Middle frontal gyrus (tissue), 1 donor: ENCODE results near the gene CCDC184.

Experiments used
- DNase-seq: peaks from one replicate; pipeline ENCODE4 v3.0.0-alpha.2; 2015; ENCODE audit warnings: low spot score; ENCODE audit errors: extremely low spot score

Gene CCDC184

DNA sequence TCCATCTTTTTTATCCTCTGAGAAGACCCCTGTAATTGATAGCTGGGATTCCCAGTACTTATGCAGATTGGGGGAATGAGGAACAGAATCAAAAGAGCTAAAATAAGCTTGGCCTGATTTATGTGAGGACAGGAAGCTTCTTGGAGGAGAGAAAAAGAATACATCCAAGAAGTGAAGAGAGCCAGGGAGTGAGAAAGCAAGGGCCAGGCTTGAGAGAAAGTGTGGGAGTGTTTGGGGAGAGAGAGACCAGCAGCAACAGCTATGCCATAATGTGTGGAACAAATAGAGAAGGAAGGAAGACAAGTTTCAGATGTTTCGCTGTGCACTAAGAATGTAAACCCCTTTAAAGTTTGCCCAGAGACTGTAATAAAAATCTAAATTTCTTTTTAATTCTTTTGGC is 4.0 kb upstream of the CCDC184 start:
- no peak for DNase-seq

DNA sequence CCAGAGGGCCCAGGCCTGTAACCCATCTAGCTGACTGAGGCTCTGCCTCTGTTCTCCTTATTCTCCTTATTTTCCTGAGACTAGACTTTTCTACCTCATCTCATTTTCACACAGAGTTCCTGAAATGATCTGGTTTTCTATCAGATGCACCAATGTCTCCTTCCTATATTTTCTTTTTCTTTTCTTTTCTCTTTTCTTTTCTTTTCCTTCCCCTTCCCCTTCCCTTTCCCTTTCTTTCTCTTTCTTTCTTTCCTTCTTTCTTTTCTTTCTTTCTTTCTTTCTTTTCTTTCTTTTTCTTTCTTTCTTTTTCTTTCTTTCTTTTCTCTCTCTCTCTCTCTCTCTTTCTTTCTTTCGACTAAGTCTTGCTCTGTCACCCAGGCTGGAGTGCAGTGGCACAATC is 3.0 kb upstream of the CCDC184 start:
- no peak for DNase-seq

GRCh38 chr12:48180857-48181495 is 2.5 kb upstream of the CCDC184 start:
- DNase-seq: no peak

DNA sequence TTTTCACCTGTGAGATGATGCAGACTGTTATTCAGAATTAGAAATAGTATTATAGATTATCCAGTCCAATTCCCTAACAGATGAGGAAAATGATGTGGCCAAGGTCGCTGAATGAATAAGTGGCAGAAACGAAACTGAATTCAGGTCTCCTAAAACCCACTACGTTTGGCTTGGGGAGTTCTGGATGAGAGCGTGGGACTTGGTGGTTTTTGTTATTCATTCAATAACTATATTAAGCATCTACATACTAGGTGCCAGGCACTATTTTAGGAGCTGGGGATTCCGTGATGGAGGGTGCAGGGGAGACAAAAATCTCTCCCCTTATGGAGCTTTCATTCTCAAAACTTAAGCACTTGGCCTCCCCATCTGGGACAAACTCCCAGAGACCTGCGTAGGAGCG is 813 bp upstream of the CCDC184 start:
- DNase-seq: no peak

DNA sequence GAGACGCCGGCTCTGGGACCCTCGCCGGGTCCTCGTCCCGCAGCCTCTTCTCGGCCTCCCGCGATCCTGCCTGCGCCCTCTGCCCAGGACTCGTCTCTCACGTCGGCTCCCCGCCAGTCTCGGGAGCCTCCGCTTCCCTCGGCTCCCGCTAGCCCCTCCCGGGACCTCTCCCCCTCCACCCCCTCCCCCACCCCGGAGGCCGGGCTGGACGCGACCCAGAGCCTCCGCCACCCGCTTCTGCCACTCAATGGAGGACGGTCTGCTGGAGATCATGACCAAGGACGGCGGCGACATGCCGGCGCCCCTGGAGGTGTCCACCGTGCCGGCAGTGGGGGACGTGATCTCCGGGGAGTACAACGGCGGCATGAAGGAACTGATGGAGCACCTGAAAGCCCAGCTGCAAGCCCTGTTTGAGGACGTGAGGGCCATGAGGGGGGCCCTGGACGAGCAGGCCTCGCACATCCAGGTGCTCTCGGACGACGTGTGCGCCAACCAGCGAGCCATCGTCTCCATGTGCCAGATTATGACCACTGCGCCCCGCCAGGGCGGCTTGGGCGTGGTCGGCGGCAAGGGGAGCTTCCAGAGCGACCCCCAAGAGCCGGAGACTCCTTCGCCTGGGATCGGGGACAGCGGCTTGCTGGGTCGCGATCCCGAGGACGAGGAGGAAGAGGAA is 568 bp downstream of the CCDC184 start:
- DNase-seq: no peak

DNA sequence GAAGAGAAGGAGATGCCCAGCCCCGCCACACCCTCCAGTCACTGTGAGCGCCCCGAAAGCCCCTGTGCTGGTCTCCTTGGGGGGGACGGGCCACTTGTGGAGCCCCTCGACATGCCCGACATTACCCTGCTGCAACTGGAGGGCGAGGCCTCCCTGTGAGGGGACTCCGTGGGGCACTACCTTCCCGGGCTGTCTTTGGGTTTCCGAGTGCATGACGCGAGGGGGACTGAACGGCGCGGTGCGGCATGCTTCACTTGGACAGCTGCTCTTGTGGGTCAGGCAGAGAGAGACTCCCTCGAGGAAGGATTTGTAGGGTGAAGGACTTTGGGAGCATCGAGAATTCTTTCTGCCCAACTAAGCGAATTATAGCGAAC is 1.1 kb downstream of the CCDC184 start:
- no peak for DNase-seq

DNA sequence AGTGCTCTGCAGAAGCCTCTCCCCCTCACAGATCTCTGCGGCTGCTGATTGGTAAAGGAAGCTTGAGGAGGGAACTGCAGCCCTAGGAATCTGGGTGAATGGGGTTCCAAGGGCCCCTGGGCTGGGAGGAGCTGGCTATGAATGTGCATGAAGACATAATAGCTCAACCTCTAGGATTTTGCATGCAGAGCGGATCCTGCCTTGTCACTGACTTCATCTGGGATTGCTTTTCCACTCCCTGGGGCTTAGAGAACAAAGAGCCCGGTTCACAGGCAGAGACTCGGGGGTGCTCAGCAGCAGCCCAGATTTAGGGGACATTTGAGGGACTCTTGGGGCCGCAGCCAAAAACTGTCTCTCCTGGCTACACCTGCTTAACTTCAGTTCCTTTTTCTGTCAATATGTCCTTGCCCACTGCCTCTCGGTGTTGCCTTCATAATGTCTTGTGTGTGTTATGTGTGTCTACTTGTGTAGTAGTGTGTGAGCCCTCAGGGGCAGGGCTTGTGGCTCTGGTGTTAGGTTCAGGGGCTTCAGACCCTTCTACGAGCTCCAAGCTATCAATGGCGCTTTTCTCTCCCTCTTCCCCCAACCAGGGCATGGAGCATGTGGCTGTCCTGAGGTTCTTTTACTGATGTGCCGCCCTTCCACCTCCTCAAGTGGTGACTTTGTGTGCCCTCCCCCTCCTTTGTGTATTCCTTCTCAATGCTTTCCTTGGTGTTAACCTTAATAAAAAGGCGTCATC is 1.9 kb downstream of the CCDC184 start:
- no peak for DNase-seq

- no peak for DNase-seq
These were observed 4.7 kb downstream of the CCDC184 start for GRCh38 chr12:48187916-48188695.

DNA sequence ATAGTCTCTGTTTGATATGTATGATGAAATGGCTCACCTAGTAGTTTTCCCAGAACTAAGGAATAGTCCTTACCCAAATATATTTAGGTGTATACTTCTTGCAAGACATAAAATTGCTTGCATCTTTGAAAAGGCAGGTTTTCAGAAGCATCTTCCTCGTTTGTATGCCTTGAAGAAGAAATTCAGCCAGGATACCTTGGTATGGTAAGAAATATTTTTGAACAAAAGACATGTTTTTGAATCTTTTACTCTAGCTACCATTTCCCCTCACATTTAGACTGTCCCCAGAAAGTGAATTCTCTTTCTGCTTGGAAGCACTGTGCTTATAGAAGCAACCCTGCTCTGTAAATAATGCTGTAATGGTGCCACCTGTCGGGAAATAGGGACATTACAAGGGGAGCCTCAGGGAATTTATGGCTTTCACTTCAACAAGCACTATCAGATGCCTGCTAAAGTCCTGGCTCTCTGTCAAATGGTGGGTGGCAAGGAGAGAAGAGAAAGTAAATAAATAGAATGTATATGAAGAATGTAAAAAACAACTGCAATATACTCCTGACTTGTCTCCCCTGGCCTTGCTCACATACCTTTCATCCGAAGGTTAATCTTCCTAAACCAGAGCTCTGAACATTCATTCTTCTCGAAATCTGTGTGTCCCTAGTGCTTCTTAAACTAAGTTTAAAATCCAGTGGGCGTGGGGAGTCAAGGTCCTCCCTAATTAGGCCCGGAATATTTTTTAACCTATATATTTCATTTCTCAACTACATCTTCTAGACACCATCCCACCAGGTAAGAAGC is 6.1 kb downstream of the CCDC184 start:
- peak; percentile 71 for DNase-seq

DNA sequence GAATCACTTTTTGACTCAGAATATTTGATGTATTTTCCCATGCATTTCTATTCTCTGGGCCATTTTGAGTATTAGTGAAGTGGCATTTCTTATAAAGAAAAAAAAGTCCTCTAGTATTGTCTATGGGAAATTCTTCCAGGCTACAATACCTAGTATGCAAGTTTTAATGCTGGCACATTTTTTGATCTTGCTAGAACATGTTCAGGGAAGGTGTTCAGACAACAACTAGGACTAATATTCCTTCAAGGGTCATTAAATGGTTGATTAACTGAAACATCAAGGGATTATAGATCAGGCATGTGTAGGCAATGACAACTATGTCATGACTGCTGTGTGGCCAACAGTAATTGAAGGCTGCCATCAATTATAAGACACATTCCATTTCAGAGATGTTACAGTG is 7.7 kb downstream of the CCDC184 start:
- no peak for DNase-seq

- no peak for DNase-seq
These were observed 9.4 kb downstream of the CCDC184 start for GRCh38 chr12:48192861-48193260.

DNA sequence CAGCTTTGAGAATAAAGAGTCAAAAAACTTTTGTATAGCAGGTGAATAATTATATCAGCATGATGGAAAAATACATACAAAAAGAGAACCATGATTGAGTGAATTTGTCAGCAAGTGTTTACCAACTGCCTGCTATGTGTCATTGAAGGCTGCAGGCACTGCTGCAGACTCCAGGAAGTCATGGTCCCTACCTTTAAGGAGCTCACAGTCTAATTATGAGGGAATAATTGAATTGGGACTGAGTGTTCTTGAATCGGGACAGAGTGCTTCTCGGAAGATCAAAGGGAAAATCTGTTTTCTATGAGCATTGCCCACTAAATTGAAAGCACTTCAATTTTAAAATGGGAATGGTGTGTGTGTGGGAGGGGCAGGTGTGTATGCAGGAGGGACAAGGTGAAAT is 10.2 kb downstream of the CCDC184 start:
- no peak for DNase-seq

DNA sequence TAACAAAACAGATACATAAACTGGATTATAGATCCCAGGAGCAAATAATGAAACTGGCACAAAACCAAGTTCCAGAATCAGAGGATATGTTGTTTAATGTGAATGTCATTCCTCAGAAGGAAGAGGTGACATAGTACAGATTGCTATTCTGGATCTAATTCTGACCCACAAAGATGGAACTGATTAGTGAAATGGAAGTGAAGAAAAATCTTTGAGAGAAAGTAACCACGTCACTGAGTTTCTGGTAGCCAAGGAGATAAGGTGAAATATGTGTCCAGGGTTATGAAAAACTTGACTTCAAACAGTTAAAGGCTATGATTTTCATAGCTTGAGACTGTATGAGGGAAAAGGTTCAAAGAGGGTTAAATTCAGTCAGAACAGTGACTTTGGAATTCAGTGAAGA is 11.4 kb downstream of the CCDC184 start:
- no peak for DNase-seq

- no peak for DNase-seq
These were observed 14.1 kb downstream of the CCDC184 start for GRCh38 chr12:48197549-48197970.

DNA sequence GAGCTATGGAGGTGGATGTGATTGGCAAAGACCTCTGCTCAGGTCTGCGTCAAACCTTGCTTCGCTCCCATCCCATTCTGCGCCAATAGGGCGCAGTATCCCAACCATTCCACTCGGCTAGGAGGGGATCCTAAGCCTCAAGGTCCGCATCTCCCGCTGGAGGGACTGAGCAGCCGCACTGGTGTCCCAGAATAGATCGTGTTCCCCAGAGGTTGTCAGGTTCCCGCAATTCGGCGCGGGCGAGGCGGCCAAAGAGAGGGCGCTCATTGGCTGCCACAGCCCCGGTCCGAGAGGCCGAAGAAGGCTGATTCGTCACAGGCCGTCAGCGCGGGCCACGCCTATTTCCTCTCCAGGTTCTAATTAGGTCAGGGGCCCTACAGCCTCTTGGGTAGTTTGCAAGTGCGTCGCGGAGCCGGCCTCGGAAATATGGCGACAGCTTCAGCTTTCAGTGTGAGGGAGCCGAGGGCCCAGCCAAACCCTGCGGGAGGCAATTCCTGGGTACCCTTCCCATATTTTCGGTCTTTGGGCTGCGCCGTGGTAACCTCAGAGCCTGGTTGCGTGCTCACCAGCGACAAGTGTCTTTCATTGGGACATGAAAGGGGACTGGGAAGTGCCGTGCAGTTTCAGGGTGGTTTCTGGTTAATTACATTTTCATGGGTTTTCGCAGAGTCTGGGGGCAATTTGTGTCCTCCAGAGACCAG is 14.7 kb downstream of the CCDC184 start:
- peak; percentile 88 for DNase-seq

DNA sequence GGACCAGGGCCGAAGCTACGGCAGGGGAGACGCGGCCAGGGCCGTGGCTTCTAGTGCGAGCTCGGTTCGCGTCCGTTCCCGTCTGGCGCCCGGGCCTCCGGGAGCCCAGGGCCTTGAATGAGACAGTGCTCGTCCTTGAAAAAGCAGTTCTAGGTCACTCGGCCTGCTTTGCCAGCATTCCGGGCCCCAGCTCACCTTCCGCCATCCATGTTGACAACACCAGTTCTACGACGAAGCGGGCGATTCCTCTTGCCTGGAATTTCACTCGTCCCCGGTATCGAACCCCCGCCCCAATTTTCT is 15.2 kb downstream of the CCDC184 start:
- no peak for DNase-seq

DNA sequence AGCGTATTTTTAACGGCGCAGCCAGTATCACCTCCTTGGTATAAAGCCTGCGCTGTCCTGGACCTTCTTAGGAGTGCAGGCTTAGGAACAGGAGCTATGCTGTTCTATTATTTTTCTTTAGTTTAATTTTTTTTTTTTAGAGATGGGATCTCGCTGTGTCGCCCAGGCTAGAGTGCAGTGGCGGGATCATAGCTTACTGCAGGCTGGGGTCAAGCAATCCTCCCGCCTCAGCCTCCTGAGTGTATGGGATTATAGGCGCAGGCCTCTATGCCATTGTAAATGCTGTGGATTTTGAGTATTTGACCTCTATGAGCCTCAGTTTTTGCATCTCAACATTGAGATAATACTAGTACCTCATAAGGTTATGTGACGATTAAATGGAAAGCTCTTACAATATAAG is 15.5 kb downstream of the CCDC184 start:
- DNase-seq: no peak

GRCh38 chr12:48199774-48200221 is 16.4 kb downstream of the CCDC184 start:
- no peak for DNase-seq

GRCh38 chr12:48201091-48201490 is 17.6 kb downstream of the CCDC184 start:
- DNase-seq: no peak

GRCh38 chr12:48201516-48201915 is 18.1 kb downstream of the CCDC184 start:
- no peak for DNase-seq

DNA sequence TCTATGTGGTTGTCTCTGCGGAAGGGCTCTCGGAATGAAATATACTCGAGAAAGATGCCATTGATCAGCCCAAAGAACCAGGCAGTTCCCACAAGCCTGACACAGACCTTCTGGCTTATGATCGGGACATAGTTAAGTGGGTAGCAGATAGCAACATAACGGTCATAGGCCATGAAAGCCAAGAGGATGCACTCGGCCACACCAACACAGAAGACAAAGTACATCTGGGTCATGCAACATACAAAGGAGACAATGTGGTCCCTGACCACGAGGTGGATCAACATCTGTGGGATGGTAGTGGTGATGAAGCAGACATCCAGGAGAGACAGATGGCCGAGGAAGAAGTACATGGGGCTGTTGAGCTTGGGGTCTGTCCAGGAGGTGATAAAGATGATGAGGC is 19.3 kb downstream of the CCDC184 start:
- no peak for DNase-seq
